Measurements from ENCODE around the gene GALK1. TPM values are rescaled to one million over a fixed set of nuclear protein-coding genes. Genes with fewer than 3 reads are reported as not detected.
"Not testable (repeated sequence)": the region's sequence is repeated elsewhere in the genome, so short reads cannot be mapped to it uniquely, and the experiment has no call there.

Gene GALK1
- total RNA-seq: 10 to 100 TPM; 14.8 to 18.0 TPM
- 10 to 100 TPM in 2 of 3 donors, 1 to 10 TPM in 1; 9.5 to 14.4 (median 13.9) TPM for polyA plus RNA-seq
- total RNA-seq: 2.5 to 14.4 (median 7.1) reads per million in 6 experiments

DNA sequence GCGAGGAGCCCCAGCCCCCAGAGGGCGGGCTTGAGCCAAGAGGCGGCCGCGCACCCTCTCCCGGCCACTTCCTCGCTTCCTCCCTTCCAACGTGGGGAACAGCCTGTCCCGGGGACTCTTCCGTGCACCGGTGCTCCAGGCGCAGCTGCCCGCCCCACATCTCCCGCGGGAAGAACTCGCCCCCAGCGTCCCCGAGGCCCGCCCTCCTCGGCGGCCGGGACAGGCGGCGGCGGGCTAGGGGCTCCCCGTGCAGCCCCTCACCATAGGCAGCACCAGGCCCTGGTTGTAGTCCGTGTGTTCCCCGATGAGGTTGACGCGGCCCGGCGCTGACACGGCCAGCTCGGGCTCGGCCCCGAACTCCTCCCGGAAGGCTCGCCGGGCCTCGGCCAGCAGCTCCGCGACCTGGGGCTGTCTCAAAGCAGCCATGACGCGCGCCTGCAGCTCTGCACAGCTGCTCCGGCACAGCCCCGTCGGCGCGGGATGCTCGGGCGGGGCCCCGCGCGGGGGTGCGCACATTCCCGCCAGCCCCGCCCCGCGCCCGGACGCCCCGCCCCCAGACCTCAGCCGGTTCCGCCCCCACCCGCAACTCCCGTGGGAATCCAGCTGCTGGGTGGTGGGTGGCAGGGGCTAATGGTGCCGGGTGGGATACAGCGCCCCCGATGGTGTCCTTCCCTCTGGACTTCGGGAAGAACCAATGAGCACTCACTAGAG, at the start of gene GALK1:
TSS of gene GALK1 (minus strand) at position 482 of the 711 bp plus-strand sequence. CDS start at position 426, 56 bp downstream.
- Mint-ChIP-seq H3K9me3 (no peaks in the 10 kb centered on the region), H3K27me3 (no peaks in the 10 kb centered on the region), H3K4me3 (peak within 1 kb of the TSS; percentile 68 to 84 (median 75)), H3K27ac (peak within 1 kb of the TSS in 9 of 10 donors; percentile 31 to 84 (median 60)), H3K36me3 (no peaks in the 10 kb centered on the region), H3K4me1 (peaks cover 1 to 23% (median 16%) of the 10 kb centered on the region in 4 donors)
- DNase-seq (peak; percentile 50 to 83 (median 68)), ATAC-seq (peak; percentile 92 to 93)
- POLR2A ChIA-PET: interaction anchor here (0.6 to 28.6 kb wide), 18 partner anchors 11 to 846 kb away, joined by 3 to 596 read pairs (median 4); partner anchors contain the start of genes TRIM65, UNC13D, UNK and WBP2

DNA sequence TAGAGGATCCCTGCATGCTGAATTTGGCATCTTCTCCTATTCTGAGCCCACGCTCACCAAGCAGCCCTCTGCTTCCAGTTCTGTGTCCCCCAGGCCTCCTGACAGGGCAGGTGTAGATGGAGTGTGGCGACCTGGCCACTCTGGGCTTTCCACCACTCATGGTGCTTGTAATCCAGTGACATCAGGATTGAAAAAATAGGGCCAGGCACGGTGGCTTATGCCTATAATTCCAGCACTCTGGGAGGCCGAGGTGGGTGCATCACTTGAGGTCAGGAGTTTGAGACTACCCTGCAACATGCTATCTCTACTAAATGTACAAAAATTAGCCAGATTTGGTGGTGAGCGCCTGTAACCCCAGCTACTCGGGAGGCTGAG, 49.0 kb upstream of the GALK1 start:
- Mint-ChIP-seq H3K4me3 (no peak overlapping the region), H3K27me3 (no peaks in the 10 kb centered on the region), H3K9me3 (no peaks in the 10 kb centered on the region), H3K27ac (peak overlapping the region in 1 of 10 donors; percentile 72), H3K36me3 (peaks cover 0 to 64% (median 8%) of the 10 kb centered on the region in 3 donors), H3K4me1 (peaks cover 0 to 2% (median 0%) of the 10 kb centered on the region in 4 donors)
- ATAC-seq: no peak
- POLR2A ChIA-PET: interaction anchor here (0.7 to 1.4 kb wide), 4 partner anchors 12 to 739 kb away, joined by 3 to 5 read pairs (median 3); no protein-coding TSS in a partner anchor
- peak in 1 of 10 donors; percentile 7 for DNase-seq

GRCh38 chr17:75813081-75814020, 48.4 kb upstream of the GALK1 start:
- no peak for DNase-seq
- Mint-ChIP-seq H3K36me3 (peaks cover 0 to 62% (median 8%) of the 10 kb centered on the region in 3 donors), H3K27me3 (no peaks in the 10 kb centered on the region), H3K4me3 (no peak overlapping the region), H3K4me1 (peaks cover 0 to 6% (median 4%) of the 10 kb centered on the region in 4 donors), H3K9me3 (no peaks in the 10 kb centered on the region), H3K27ac (peak overlapping the region in 2 of 10 donors; percentile 27 to 45)
- POLR2A ChIA-PET: interaction anchor here (0.6 to 1.7 kb wide), 9 partner anchors 12 to 833 kb away, joined by 3 to 5 read pairs (median 3); no protein-coding TSS in a partner anchor
- ATAC-seq: no peak

DNA sequence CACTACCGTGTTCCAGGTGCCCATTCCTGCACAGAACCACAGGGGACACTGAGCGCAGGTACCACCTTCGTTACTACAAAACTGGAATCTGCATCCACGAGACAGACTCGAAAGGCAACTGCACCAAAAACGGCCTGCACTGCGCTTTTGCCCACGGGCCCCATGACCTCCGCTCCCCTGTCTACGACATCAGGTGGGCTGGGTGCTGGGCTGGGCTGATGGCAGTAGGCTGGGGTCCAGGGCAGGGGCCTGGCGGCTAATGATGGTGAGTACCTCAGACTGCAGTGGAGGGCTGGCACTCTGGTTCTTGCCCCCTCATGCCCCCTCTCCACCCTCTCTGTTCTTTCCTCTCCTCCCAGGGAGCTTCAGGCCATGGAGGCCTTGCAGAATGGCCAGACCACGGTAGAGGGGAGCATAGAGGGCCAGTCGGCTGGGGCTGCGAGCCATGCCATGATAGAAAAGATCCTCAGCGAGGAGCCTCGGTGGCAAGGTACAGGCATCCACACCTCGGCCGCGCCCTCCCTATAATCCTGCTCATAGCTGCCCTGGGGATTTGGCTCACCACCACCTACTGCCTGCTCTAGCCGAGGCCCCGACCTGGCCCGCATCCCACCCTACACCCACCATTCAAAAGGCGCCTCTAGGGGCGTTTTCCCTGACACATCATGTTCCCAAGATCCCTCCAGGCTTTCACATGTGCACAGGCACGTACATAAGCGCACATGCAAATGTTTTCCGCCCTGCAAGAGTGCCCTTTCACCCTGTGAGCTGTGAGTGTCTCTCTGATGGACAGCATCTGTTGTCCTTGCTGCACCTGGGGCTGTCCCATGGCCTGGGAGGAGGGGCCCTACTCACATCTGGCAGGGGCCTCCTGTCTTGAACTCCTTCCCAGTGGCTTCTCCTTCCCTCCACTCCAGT, 47.4 kb upstream of the GALK1 start:
- Mint-ChIP-seq H3K4me3 (no peak overlapping the region), H3K27me3 (no peaks in the 10 kb centered on the region), H3K9me3 (no peaks in the 10 kb centered on the region), H3K27ac (peak overlapping the region in 2 of 10 donors; percentile 27 to 45), H3K36me3 (peaks cover 0 to 57% (median 8%) of the 10 kb centered on the region in 3 donors), H3K4me1 (peaks cover 3 to 8% (median 4%) of the 10 kb centered on the region in 4 donors)
- no peak for ATAC-seq
- no peak for DNase-seq
- POLR2A ChIA-PET: interaction anchor here (1.2 to 1.7 kb wide), 4 partner anchors 22 to 36 kb away, joined by 3 to 4 read pairs (median 4); no protein-coding TSS in a partner anchor

DNA sequence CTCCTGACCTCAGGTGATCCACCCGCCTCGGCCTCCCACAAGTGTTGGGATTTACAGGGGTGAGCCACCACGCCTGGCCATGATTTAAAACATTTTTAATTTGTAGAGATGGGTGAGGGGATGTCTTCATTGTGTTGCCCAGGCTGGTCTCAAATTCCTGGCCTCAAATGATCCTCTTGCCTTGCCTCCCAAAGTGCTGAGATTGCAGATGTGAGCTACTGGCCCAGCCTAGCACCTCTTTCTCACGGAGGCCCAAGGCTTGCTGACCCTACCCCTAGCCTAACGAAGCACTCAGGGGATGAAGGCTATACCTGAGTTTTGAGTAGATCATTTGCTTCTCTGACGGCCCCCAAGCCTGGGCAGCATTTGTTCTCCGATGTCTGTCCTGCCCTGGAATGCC, 46.2 kb upstream of the GALK1 start:
- no peaks in the 10 kb centered on the region for H3K27me3 Mint-ChIP-seq
- ATAC-seq: no peak
- H3K9me3 Mint-ChIP-seq: no peaks in the 10 kb centered on the region
- H3K4me3 Mint-ChIP-seq: no peak overlapping the region
- H3K4me1 Mint-ChIP-seq: peaks cover 3 to 8% (median 6%) of the 10 kb centered on the region in 4 donors
- peak overlapping the region in 1 of 10 donors; percentile 52 for H3K27ac Mint-ChIP-seq
- POLR2A ChIA-PET: interaction anchor here (1.6 kb wide), 1 partner anchor 31 kb away, joined by 4 read pairs; no protein-coding TSS in a partner anchor
- no peak for DNase-seq
- H3K36me3 Mint-ChIP-seq: peaks cover 0 to 52% (median 8%) of the 10 kb centered on the region in 3 donors

DNA sequence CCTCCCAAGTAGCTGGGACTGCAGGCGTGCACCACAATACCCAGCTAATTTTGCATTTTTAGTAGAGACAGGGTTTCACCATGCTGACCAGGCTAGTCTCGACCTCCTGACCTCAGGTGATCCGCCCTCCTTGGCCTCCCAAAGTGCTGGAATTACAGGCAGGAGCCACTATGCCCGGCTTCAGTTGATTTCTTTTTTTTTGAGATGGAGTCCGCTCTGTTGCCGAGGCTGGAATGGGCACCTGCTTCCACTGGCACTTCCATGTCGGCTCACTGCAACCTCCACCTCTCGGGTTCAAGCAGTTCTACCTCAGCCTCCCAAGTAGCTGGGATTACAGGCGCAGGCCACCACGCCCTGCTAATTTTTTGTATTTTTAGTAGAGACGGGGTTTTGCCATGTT, 45.8 kb upstream of the GALK1 start:
- H3K27me3 Mint-ChIP-seq, H3K27ac Mint-ChIP-seq, H3K9me3 Mint-ChIP-seq, ATAC-seq, POLR2A ChIA-PET, H3K4me1 Mint-ChIP-seq, DNase-seq, H3K4me3 Mint-ChIP-seq: not testable (repeated sequence)
- H3K36me3 Mint-ChIP-seq: peaks cover 0 to 48% (median 8%) of the 10 kb centered on the region in 3 donors

- Mint-ChIP-seq H3K27me3 (no peaks in the 10 kb centered on the region), H3K36me3 (peaks cover 0 to 48% (median 8%) of the 10 kb centered on the region in 3 donors), H3K4me1 (peaks cover 3 to 8% (median 6%) of the 10 kb centered on the region in 4 donors)
These were observed 45.2 kb upstream of the GALK1 start for GRCh38 chr17:75810216-75810615.

DNA sequence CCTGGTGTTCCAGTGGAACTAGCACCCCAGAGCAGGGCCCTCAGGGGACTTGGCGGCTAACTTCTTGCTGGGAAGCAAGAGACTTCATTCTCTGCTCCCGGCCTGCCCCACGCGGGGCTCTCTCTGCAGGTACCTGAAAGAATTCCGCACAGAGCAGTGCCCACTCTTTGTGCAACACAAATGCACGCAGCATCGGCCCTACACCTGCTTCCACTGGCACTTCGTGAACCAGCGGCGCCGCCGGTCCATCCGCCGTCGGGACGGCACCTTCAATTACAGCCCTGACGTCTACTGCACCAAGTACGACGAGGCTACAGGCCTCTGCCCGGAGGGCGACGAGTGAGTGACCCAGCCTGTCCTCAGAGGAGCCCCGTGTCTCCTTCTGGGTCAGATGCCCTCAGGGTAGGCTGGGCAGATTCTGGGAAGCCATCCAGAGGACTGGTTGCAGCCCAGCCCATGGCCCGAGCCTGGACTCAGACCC, 44.7 kb upstream of the GALK1 start:
- no peaks in the 10 kb centered on the region for H3K27me3 Mint-ChIP-seq
- H3K27ac Mint-ChIP-seq: no peak overlapping the region
- POLR2A ChIA-PET: no interaction called here
- H3K4me3 Mint-ChIP-seq: no peak overlapping the region
- peaks cover 3 to 8% (median 6%) of the 10 kb centered on the region in 4 donors for H3K4me1 Mint-ChIP-seq
- DNase-seq (no peak), ATAC-seq (no peak)
- peaks cover 0 to 42% (median 8%) of the 10 kb centered on the region in 3 donors for H3K36me3 Mint-ChIP-seq
- no peaks in the 10 kb centered on the region for H3K9me3 Mint-ChIP-seq

More at GRCh38 chr17:75810216-75810615, 45.2 kb upstream of the GALK1 start:
- no peak for ATAC-seq
- no peak overlapping the region for H3K4me3 Mint-ChIP-seq
- H3K9me3 Mint-ChIP-seq: no peaks in the 10 kb centered on the region
- DNase-seq: no peak
- POLR2A ChIA-PET: no interaction called here
- no peak overlapping the region for H3K27ac Mint-ChIP-seq

- POLR2A ChIA-PET: no interaction called here
- Mint-ChIP-seq H3K4me3 (no peak overlapping the region), H3K36me3 (peaks cover 0 to 38% (median 5%) of the 10 kb centered on the region in 3 donors), H3K4me1 (peaks cover 3 to 8% (median 6%) of the 10 kb centered on the region in 4 donors), H3K27ac (peak overlapping the region in 5 of 10 donors; percentile 46 to 88 (median 63)), H3K9me3 (no peaks in the 10 kb centered on the region), H3K27me3 (no peaks in the 10 kb centered on the region)
- ATAC-seq (no peak), DNase-seq (no peak)
These were observed 44.1 kb upstream of the GALK1 start for GRCh38 chr17:75808905-75809621.

- H3K4me3 Mint-ChIP-seq: no peak overlapping the region
- H3K36me3 Mint-ChIP-seq: peaks cover 0 to 32% (median 3%) of the 10 kb centered on the region in 3 donors
- H3K27me3 Mint-ChIP-seq: no peaks in the 10 kb centered on the region
- no peaks in the 10 kb centered on the region for H3K9me3 Mint-ChIP-seq
- POLR2A ChIA-PET: interaction anchor here (0.9 kb wide), 1 partner anchor 8 kb away, joined by 4 read pairs; no protein-coding TSS in a partner anchor
- H3K4me1 Mint-ChIP-seq: peaks cover 3 to 10% (median 7%) of the 10 kb centered on the region in 4 donors
- ATAC-seq (no peak), DNase-seq (no peak)
- peak overlapping the region in 7 of 10 donors; percentile 22 to 88 (median 63) for H3K27ac Mint-ChIP-seq
These were observed 43.5 kb upstream of the GALK1 start for GRCh38 chr17:75808549-75808904.

DNA sequence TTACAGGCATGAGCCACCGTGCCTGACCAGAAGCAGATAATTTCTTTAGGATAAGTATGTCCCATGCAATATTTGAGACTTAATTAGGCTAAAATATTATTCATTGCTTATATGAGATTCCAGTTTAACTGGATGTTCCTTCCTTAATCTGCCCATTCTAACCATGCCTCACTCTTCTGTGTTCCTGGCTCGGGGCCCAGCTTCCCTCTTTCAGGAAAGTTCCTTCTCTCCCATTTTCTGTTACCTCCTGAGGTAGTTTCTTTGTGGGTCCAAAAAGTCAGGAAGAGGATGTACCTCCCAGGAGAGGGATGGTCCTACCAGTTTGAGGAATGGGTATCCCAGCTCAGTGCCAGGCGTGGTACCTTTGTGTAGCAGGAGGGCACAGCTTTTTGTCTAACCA, 42.9 kb upstream of the GALK1 start:
- H3K4me1 Mint-ChIP-seq: peaks cover 3 to 15% (median 7%) of the 10 kb centered on the region in 4 donors
- no peaks in the 10 kb centered on the region for H3K9me3 Mint-ChIP-seq
- DNase-seq: no peak
- H3K36me3 Mint-ChIP-seq: peaks cover 0 to 30% (median 3%) of the 10 kb centered on the region in 3 donors
- POLR2A ChIA-PET: interaction anchor here (0.9 kb wide), 1 partner anchor 9 kb away, joined by 4 read pairs; no protein-coding TSS in a partner anchor
- H3K27ac Mint-ChIP-seq: peak overlapping the region in 1 of 10 donors; percentile 48
- no peak for ATAC-seq
- no peak overlapping the region for H3K4me3 Mint-ChIP-seq
- no peaks in the 10 kb centered on the region for H3K27me3 Mint-ChIP-seq

Measured in naive thymus-derived CD8-positive, alpha-beta T cell (primary cell).